Measurements from ENCODE around the gene CDK14.
"Not testable (repeated sequence)": the region's sequence is repeated elsewhere in the genome, so short reads cannot be mapped to it uniquely, and the experiment has no call there.

CDK14 gene

DNA sequence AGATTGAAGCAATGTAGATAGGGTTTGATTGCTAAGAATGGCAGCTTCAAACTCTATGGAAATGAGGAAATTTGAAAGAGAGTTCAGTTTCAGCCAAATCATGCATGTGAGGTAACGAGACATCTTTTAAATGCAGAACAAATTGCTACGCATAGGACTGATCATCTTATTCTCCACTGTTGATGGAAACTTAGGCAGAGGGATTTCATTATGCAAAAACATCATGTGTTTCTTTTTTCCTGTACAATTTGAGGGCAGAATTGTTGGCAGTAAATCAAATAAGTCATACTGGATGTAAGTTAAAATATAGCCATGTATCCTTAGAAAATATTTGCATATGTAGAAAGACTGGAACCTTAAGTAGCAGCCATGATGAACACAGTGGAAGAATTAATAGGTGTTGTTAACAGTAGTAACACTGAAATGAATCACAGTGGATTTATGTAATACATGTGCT is 327.4 kb downstream of the CDK14 start:
- DNase-seq = no peak

DNA sequence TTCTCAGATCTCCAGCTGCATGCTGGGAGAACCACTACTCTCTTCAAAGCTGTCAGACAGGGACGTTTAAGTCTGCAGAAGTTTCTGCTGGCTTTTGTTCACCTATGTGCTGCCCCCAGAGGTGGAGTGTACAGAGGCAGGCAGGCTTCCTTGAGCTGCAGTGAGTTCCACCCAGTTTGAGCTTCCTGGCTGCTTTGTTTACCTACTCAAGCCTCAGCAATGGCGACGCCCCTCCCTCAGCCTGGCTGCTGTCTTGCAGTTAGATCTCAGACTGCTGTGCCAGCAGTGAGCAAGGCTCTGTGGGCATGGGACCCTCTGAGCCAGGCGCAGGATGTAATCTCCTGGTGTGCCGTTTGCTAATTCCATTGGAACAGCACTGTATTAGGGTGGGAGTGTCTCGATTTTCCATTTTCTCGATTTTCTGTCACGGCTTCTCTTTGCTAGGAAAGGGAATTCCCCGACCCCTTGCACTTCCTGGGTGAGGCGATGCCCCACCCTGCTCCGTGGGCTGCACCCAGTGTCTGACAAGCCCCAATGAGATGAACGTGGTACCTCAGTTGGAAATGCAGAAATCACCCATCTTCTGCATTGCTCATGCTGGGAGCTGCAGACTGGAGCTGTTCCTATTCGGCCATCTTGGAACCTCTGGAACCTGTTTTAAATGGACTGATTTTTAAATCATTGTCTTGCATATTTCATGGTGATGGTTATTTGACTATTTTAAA is 332.7 kb downstream of the CDK14 start:
- not testable (repeated sequence) for DNase-seq

GRCh38 chr7:90931986-90932916 is 336.1 kb downstream of the CDK14 start:
- no peak for DNase-seq

- no peak for DNase-seq
Observed at GRCh38 chr7:90933041-90933440, 336.9 kb downstream of the CDK14 start.

- DNase-seq = no peak
Observed at GRCh38 chr7:90933984-90934383, 337.9 kb downstream of the CDK14 start.

GRCh38 chr7:90938371-90938770 is 342.2 kb downstream of the CDK14 start:
- DNase-seq = no peak

GRCh38 chr7:90939666-90940065 is 343.5 kb downstream of the CDK14 start:
- DNase-seq = no peak

- DNase-seq = no peak
Observed at GRCh38 chr7:90944021-90944420, 347.9 kb downstream of the CDK14 start.

GRCh38 chr7:90945104-90945787 is 349.1 kb downstream of the CDK14 start:
- peak; percentile 36 for DNase-seq

- DNase-seq = no peak
Observed at GRCh38 chr7:90946730-90947501, 350.8 kb downstream of the CDK14 start.

- no peak for DNase-seq
Observed at GRCh38 chr7:90948085-90948484, 352.0 kb downstream of the CDK14 start.

DNA sequence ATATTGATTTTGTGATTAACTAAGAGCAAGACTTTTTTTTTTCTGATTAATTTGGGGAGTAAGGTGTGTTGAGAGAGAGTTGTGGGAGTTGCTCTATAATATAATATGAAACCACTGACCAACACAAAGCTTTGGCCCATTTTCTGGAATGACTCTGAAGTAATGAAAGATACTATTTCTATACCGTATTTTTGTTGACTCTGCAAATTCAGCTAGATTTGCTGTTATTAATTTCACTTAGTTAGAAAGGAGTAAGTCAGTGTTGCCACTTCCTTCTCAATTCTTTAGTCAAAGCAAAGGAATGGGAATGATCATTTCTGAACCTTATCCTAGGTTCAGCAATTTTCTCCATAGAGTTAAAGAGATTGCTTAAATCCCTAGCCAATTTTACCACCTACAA is 355.1 kb downstream of the CDK14 start:
- no peak for DNase-seq

GRCh38 chr7:90951986-90952954 is 356.1 kb downstream of the CDK14 start:
- no peak for DNase-seq

GRCh38 chr7:90955641-90956207 is 359.6 kb downstream of the CDK14 start:
- no peak for DNase-seq

DNA sequence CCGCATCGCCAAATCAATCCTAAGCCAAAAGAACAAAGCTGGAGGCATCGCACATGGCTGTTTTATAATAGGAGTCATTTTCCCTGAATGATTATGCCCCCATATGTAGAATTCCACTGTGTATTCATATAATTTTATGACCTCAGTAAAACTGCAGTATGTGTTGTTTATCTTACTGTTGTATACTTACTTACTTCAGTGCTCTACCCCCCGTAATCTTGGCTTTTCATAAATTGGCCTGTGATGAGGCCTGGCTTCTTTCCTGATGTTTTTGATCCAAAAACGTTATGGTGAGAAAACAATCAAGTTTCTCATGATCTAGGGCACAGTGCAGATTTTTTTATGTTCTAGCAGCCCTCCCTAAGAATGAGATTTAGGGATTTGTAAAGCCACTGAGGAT is 361.8 kb downstream of the CDK14 start:
- no peak for DNase-seq

DNA sequence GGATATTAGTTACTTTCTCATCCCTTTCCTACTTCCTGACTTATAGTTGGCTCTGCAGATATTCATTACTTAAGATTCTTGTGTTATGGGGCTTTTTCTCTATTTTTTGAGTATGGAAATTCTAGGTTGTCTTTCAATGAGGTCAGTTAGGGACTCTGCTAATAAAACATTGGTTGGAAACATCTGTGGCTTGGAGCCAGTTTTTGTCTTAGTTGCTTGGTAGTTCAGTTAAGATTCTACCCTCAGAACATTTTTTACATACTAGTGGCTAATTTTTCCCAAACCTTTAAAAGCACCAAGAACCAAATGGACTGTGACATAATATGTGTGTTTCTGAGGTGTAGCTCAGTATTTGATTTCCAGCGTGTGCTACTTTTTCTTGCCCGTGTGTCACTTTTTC is 362.5 kb downstream of the CDK14 start:
- DNase-seq = no peak

GRCh38 chr7:90961037-90961725 is 365.1 kb downstream of the CDK14 start:
- no peak for DNase-seq

DNA sequence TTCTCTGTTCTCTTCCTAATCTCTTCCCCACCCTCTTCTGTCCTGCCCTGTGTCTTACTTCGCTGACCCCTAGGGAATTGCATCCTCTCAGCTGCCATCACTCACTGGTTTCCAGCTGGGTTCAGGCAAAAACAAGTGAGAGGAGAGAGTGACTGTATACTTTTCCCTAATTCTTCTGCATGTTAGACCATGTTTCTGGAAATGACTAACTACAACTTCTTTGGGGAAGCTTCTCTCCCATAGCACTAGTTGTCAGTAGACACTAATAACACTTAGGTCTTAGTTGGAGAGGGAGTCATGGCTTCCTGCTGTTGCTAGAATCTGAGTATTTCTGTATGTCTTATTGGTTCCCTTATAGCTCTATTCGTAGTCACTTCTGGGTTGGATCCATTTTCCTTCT is 369.1 kb downstream of the CDK14 start:
- no peak for DNase-seq

GRCh38 chr7:90966346-90966745 is 370.2 kb downstream of the CDK14 start:
- DNase-seq = no peak

DNA sequence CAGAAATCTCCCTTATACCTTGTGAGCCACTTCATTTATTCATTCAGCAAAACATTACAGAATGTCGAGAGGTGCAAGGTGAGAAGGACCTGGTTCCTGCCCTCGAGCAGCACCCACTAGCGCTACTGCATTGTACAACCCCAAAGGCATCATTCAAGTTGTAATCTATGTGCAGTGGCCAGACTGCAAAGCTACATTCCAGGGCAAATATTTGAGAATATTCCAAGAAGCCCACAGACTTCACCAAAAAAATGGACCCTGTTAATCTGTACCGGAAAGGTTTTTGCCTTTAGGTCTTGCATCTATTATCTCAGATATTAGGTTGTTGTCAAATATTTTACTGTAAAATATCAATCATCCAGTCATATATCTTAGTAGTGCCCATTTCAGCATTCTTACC is 372.8 kb downstream of the CDK14 start:
- peak; percentile 42 for DNase-seq

All from NCI-H226 (cell line).